Measurements from ENCODE around the gene FOXI1.

FOXI1 gene

DNA sequence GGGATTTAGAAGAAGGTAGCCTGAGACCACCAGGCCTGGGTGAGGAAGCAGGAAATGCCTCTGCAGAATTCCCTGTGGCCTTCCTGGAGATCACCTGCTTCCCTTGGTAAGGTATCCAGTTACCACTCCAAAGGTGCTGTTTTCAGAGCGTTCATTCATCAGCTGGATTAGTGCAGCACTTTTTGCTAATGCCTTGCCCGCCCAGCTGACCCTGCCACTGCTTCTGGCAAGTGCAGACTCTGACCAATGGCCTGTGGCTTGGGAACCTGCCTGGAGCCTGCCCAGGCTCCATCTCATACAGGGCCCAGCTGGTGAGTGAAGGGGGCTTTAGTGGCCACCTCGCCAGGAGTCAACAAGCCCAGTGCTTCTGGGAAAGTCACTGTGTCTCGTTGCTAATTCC lies 48.6 kb downstream of the FOXI1 start:
- no peak for DNase-seq

- no peak for DNase-seq
Measured at GRCh38 chr5:170154744-170155143, 49.0 kb downstream of the FOXI1 start.

GRCh38 chr5:170155771-170156170 lies 50.1 kb downstream of the FOXI1 start:
- no peak for DNase-seq

GRCh38 chr5:170159101-170159698 lies 53.5 kb downstream of the FOXI1 start:
- no peak for DNase-seq
